ENCODE results near the gene RBM24.

DNA sequence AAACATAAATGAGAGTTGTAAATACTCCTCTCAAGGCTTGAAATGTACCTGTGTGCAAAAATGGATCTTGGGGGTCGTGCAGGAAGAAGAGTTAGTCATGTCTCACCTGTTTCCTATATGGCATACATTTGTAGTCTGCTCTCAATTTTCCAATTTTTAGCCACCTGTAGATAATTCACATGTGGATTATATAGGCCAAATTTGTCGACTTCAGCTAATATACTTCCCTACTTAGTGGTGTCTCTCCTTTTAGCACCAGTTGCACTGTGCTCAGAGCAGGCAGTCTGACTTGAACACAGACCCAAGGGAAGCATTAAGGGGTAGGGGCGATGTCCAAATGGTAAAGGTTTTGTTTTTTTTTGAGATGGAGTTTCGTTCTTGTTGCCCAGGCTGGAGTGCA lies 1.9 kb downstream of the RBM24 start:
- no peak for TF ChIP-seq POLR2AphosphoS5 (IDR thresholded peaks at IDR 0.05; ENCODE audit: low read depth)
- no peak for TF ChIP-seq CTCF (IDR thresholded peaks at IDR 0.05; ENCODE audit: insufficient read depth, low read length)
- TF ChIP-seq GABPA (IDR thresholded peaks at IDR 0.05; ENCODE audit: low read depth), result no peak

Measured in HL-60 (cell line).